GM12872 (cell line): Measurements from ENCODE around the gene MEAF6.

ENCODE experiments used
- TF ChIP-seq, protein P1 (sequence below): IDR thresholded peaks from 3 replicates; pipeline ENCODE4 v1.5.1; 2011; ENCODE audit warnings: low read depth, mild to moderate bottlenecking, low read length, moderate library complexity; ENCODE audit not compliant: insufficient read depth

The MEAF6 gene

DNA sequence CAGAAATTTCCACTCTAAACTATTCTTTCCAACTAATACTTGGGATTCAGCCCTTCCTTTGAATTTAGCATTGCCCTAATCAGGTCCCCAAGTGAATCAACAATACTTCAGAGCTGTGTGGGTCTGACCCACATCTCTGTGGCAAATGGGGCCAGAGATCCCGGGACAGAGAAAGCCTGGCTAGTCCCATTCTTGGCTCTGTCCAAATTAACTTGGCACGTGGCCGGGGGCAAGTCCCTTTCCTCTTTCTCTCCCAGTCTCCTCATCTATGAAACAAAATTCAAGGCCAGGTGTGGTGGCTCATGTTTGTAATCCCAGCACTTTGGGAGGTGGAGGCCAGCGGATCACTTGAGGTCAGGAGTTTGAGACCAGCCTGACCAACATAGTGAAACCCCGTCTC, 46.5 kb downstream of the MEAF6 start:
- TF ChIP-seq, protein P1, sequence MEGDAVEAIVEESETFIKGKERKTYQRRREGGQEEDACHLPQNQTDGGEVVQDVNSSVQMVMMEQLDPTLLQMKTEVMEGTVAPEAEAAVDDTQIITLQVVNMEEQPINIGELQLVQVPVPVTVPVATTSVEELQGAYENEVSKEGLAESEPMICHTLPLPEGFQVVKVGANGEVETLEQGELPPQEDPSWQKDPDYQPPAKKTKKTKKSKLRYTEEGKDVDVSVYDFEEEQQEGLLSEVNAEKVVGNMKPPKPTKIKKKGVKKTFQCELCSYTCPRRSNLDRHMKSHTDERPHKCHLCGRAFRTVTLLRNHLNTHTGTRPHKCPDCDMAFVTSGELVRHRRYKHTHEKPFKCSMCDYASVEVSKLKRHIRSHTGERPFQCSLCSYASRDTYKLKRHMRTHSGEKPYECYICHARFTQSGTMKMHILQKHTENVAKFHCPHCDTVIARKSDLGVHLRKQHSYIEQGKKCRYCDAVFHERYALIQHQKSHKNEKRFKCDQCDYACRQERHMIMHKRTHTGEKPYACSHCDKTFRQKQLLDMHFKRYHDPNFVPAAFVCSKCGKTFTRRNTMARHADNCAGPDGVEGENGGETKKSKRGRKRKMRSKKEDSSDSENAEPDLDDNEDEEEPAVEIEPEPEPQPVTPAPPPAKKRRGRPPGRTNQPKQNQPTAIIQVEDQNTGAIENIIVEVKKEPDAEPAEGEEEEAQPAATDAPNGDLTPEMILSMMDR = no peak

DNA sequence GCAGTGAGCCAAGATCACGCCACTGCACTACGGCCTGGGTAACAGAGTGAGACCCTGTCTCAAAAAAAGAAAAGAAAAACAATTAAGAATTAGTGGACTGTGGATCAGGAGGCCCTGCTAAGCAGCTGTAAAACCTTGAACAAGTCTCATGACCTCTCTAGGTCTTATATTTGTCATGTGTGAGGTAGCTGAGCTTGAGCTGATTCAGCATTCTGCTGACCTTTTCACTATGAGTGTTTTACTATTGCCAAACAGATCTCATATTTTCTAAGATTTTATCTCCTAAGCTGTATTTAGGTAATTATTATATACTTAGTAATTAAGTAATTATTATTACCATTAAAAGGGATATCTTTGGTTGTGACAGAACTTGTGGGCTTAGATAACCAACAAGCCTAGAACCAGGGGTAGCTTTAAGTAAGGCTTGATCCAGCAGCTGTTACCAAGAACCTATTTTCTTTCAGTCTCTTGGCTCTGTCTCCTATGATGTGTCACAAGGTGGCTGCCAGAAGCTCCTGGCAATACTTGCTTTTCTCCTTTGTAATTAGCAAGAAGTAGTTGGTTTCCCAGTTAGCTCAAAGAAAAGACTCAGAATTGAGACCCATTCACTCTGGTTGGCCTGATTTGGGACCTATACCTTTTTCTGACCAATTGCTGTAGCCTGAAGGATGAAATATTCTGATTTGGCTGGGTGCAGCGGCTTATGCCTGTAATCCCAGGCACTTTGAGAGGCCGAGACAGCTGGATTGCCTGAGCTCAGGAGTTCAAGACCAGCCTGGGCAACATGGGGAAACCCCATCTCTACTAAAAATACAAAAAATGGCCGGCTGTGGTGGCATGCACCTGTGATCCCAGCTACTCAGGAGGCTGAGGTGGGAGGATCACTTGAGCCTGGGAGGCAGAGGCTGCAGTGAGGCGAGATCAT, 48.7 kb downstream of the MEAF6 start:
- TF ChIP-seq, protein P1 = no peak

DNA sequence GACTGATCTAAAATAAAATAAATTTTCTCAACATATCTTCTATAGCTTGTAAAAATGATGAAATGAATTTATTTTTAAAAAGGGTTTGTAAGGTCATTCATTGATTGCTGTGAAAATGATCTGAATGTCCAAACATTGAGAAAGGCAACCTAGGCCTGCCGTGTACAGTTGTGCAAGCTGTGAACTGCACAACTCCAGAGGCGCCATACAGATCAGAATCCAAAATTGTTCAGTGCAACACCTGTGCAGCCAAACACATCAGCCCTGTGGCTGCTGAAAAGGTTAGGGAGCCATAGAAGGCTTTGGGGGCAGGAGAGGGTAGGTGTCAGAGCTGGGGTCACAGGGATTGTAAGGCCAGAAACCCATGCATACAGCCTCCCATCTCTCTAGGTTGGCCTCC, 50.1 kb downstream of the MEAF6 start:
- TF ChIP-seq, protein P1 = no peak

DNA sequence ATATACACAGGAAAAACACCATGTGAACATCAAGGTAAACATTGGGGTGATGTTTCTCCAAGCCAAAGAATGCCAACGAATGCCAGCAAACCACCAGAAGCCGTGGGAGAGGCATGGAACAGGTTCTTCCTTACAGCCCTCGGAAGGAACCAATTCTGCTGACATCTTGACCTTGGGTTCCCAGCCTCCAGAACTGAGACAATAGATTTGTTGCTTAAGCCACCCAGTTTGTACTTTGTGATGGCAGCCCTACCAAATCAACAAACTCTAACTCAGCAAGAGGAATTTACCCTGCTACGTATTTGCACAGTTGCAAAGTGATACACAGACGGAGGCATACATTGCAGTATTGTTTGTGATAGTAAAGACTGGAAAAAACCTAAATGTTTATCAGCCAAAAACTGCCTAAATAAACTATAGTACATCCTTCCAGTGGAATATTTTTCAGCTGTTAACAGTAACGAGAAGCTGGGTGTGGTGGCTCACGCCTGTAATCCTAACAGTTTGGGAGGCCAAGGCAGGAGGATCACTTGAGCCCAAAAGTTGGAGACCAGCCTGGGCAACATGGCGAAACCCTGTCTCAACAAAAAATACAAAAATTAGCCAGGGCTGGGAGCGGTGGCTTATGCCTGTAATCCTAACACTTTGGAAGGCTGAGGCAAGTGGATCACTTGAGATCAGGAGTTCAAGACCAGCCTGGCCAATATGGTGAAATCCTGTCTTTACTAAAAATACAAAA, 52.7 kb downstream of the MEAF6 start:
- TF ChIP-seq, protein P1 = no peak

DNA sequence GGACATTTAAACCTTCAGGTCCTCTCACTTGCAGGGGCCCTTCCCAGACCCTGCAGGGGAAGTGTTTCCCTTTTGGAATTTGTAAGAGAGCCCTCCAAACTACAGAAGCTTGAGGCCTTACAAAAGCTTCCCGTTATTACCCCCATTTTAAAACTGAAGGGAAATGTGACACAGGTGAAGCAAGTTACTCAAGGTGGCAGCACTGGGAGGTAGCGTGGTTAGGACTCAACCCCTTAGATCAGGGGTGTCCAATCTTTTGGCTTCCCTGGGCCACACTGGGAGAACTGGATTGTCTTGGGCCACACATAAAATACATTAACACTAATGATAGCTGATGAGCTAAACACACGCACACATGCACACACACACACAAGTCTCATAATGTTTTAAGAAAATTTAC, 56.0 kb downstream of the MEAF6 start:
- TF ChIP-seq, protein P1 = no peak

DNA sequence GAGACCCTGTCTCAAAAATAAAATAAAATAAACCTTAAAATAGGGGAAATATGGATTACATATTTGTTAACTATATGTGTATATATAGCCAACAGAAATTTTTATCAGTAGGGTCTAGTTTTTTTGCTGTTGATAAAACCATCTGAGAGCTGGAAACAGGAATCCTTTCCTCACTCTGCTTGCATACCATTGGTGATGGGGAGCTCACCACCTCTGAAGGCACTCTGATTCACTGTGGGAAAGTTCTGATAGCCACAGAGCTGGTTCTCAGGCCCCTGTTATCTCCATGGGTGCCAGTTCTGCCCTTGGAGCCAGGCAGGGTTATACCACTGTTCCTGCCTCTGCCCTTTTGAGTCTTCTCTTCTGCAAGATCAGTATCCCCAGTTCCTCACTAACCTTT, 58.0 kb downstream of the MEAF6 start:
- TF ChIP-seq, protein P1 = no peak

DNA sequence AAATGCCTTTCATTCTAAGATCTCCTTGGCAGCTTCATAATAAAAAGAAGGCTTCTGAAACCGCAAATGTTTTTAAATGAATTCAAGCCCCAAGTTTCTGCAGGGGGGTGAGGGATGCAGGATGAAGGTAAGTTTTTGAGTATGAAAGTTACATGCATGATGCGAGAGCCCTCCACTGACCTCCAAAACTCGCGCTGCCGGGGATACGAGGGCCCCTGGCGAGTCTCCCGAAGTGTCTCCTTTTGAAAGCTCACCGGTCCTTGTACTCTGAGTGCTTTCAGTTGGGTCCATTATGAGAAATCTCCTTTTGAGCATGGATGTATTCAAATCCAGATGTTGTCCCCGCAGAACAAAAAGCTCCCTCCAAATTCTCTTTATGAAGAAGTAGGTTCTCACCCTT, 59.0 kb downstream of the MEAF6 start:
- TF ChIP-seq, protein P1 = no peak
